DND-41 (cell line): ENCODE data around the gene SNAPC4.

ENCODE experiments used
- ATAC-seq: fragments of 200-7000 bp; cut with Tn5 transposase; 3 replicates; pipeline ENCODE4 v1.9.1; 2021; ENCODE audit warnings: low read depth; ENCODE audit not compliant: insufficient read depth
- DNase-seq: peaks from one replicate; pipeline ENCODE4 v3.0.0-alpha.2; 2020
- H2AFZ ChIP-seq: 2 replicates; pipeline ENCODE4 v1.6.0; 2012; ENCODE audit warnings: low read depth, low read length
- H3K27ac ChIP-seq: 2 replicates; pipeline ENCODE4 v1.5.1; 2012; ENCODE audit warnings: low read length, inconsistent platforms
- H3K27me3 ChIP-seq: fragments of 200-600 bp; sonication (generic); 2 replicates; pipeline ENCODE4 v1.6.0; 2012; ENCODE audit warnings: low read length, mild to moderate bottlenecking, inconsistent platforms; ENCODE audit not compliant: insufficient read depth, poor library complexity
- H3K36me3 ChIP-seq: 2 replicates; pipeline ENCODE4 v1.5.1; 2012; ENCODE audit warnings: low read length, inconsistent platforms; ENCODE audit not compliant: insufficient read depth
- H3K4me1 ChIP-seq: 2 replicates; pipeline ENCODE4 v1.5.1; 2012; ENCODE audit warnings: mild to moderate bottlenecking, low read length; ENCODE audit not compliant: insufficient read depth
- H3K4me2 ChIP-seq: 2 replicates; pipeline ENCODE4 v1.6.0; 2012; ENCODE audit warnings: mild to moderate bottlenecking, moderate library complexity, low read length, inconsistent platforms; ENCODE audit not compliant: insufficient read depth
- H3K4me3 ChIP-seq, 2 experiments: fragments of 200-600 bp in 1 of 2; shearing (Covaris generic) in 1 of 2; 2 replicates each; pipeline ENCODE4 v1.5.1; 2012 to 2016; ENCODE audit warnings: inconsistent platforms in 2 of 2, low read length in 2 of 2, mild to moderate bottlenecking in 2 of 2, low read depth in 1 of 2, moderate library complexity in 1 of 2
- H3K79me2 ChIP-seq: 2 replicates; pipeline ENCODE4 v1.6.0; 2012; ENCODE audit warnings: low read length, inconsistent platforms; ENCODE audit not compliant: insufficient read depth
- H3K9ac ChIP-seq: 2 replicates; pipeline ENCODE4 v1.6.0; 2012; ENCODE audit warnings: low read depth, mild to moderate bottlenecking, inconsistent platforms, low read length, moderate library complexity
- H3K9me3 ChIP-seq: 2 replicates; pipeline ENCODE4 v1.5.1; 2012; ENCODE audit warnings: low read length, moderate library complexity, mild to moderate bottlenecking, inconsistent platforms; ENCODE audit not compliant: insufficient read depth, severe bottlenecking
- H4K20me1 ChIP-seq: 2 replicates; pipeline ENCODE4 v1.6.0; 2012; ENCODE audit warnings: low read length; ENCODE audit not compliant: insufficient read depth
- EZH2 ChIP-seq: IDR thresholded peaks from 3 replicates; pipeline ENCODE4 v1.6.1; 2012; ENCODE audit warnings: borderline replicate concordance, low read depth, mild to moderate bottlenecking, moderate library complexity, low read length, inconsistent platforms; ENCODE audit not compliant: severe bottlenecking
- TF ChIP-seq, protein P1 (sequence below): IDR thresholded peaks from 2 replicates; pipeline ENCODE4 v1.5.1; 2012; ENCODE audit warnings: borderline replicate concordance, low read length, moderate library complexity, mild to moderate bottlenecking; ENCODE audit not compliant: poor library complexity, severe bottlenecking; ENCODE audit errors: extremely low read depth

SNAPC4 gene

DNA sequence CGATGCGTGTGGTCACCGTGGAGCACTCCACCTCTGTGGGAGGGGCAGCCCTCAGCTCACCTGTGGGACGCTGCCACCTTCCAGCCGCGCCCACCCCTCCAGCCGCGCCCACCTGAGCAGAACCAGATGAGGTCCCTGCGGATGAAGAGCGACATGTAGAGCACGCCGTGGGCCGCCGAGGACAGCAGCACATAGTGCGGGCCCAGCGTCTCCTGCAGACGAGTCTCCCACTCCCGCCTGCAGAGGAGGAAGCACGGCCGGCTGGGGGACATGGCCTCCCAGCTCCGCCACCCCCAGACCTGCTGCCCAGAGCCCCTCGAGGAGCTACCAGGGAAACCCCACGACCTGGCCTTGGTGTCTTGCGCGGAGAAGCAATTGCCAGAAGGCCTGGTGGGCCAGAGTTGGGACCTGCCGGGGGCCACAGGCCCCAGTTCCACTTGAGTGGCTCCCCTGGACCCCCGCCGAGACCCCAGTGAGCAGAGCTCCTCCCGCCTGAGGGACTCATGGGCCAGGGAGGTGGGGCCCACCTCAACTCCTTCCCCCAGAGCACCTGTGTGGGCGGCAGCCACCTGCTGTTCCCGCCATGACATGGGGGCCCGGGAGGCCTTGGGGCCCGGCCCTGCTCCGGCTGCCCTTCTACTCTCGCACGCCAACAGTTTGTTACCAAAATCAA is 33.2 kb upstream of the SNAPC4 start:
- Histone ChIP-seq H3K27ac (no peak overlapping the region), H4K20me1 (peaks cover 32% of the 10 kb centered on the region; the same call in 1 of the 2 replicates), H3K36me3 (peaks cover 63% of the 10 kb centered on the region), H3K9ac (no peak overlapping the region), H3K9me3 (no peaks in the 10 kb centered on the region), H3K4me3 (no peak overlapping the region), H3K4me2 (no peak overlapping the region), H3K27me3 (no peaks in the 10 kb centered on the region), H3K79me2 (peaks cover 42% of the 10 kb centered on the region), H3K4me1 (peaks cover 21% of the 10 kb centered on the region), H2AFZ (no peak overlapping the region)
- no peak for TF ChIP-seq EZH2
- TF ChIP-seq, protein P1, sequence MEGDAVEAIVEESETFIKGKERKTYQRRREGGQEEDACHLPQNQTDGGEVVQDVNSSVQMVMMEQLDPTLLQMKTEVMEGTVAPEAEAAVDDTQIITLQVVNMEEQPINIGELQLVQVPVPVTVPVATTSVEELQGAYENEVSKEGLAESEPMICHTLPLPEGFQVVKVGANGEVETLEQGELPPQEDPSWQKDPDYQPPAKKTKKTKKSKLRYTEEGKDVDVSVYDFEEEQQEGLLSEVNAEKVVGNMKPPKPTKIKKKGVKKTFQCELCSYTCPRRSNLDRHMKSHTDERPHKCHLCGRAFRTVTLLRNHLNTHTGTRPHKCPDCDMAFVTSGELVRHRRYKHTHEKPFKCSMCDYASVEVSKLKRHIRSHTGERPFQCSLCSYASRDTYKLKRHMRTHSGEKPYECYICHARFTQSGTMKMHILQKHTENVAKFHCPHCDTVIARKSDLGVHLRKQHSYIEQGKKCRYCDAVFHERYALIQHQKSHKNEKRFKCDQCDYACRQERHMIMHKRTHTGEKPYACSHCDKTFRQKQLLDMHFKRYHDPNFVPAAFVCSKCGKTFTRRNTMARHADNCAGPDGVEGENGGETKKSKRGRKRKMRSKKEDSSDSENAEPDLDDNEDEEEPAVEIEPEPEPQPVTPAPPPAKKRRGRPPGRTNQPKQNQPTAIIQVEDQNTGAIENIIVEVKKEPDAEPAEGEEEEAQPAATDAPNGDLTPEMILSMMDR = no peak
- no peak for DNase-seq
- ATAC-seq = no peak

DNA sequence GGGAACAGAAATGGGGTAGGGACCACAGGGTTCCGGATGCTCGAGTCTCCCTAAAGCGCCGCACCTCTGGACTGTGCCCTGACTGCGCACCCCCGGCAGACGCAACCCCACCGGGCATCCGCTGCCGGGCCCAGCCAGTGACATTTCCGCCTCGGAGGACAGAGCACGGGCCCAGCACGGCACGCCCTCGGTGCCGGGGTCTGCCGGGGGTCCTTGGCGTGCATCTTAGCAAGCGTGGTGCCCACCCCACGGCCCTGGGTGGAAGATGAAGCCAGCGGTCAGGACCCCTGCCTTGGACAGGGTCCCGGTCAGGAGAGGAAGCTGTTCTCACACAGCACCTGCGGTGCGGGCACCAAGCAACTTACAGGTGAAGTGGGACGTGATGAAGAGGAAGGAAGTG is 32.6 kb upstream of the SNAPC4 start:
- Histone ChIP-seq H3K79me2 (peaks cover 36% of the 10 kb centered on the region), H4K20me1 (peaks cover 29% of the 10 kb centered on the region; the same call in 1 of the 2 replicates), H3K4me1 (peaks cover 15% of the 10 kb centered on the region), H2AFZ (no peak overlapping the region), H3K27ac (no peak overlapping the region), H3K4me2 (no peak overlapping the region), H3K4me3 (no peak overlapping the region), H3K9ac (no peak overlapping the region), H3K36me3 (peaks cover 60% of the 10 kb centered on the region), H3K9me3 (no peaks in the 10 kb centered on the region), H3K27me3 (no peaks in the 10 kb centered on the region)
- DNase-seq (no peak), ATAC-seq (no peak)
- TF ChIP-seq EZH2 = no peak
- TF ChIP-seq, protein P1 = no peak

DNA sequence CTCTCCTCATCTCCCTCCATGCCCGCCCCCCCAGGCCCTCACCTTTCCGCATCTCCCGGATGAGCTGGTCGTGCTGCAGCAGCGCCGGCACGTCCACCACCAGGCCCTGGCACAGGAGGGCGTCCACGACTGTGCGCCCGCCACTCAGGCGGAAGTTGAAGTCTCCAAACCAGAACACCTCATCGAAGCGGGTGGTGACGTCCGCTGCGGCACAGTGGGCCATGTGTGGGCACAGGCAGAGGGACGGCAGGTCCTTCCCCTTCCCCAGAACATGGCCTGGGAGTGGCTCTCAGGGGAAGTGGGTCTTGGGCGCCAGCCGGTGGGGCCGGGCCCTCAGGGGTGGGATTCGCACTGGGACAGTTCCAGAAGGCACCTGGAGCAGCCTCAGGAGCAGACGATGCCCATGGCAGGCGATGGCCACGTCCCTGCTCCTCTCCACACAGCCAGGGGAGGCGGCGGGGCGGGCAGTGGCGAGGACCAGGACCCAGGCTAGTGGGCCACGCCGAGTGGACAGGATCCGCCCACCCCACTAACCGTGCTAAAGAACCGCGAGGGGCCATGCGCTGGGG is 31.9 kb upstream of the SNAPC4 start:
- ATAC-seq (no peak), DNase-seq (no peak)
- TF ChIP-seq, protein P1 = no peak
- TF ChIP-seq EZH2 = no peak
- Histone ChIP-seq H3K27ac (no peak overlapping the region), H3K79me2 (peaks cover 29% of the 10 kb centered on the region), H3K4me3 (no peak overlapping the region), H3K36me3 (peaks cover 56% of the 10 kb centered on the region), H4K20me1 (peaks cover 24% of the 10 kb centered on the region; the same call in 1 of the 2 replicates), H3K9me3 (no peaks in the 10 kb centered on the region), H3K9ac (no peak overlapping the region), H3K4me2 (no peak overlapping the region), H3K4me1 (peaks cover 8% of the 10 kb centered on the region), H3K27me3 (no peaks in the 10 kb centered on the region), H2AFZ (no peak overlapping the region)
